Tibial artery (tissue), 4 donors: ENCODE results near the gene OR6N1.

Experiments used
- DNase-seq, 2 donors: peaks; one replicate each; pipeline ENCODE4 v3.0.0-alpha.2; 2019
- H3K27ac ChIP-seq, 2 donors: fragments of 200-600 bp; sonication (generic) in 1 of 2; 1 replicate in 1 of 2; 2 replicates in 1 of 2; pipeline ENCODE4 v1.5.1; 2018 to 2019; ENCODE audit warnings: mild to moderate bottlenecking in 1 of 2
- H3K27me3 ChIP-seq, 2 donors: fragments of 200-600 bp; sonication (generic) in 1 of 2; one replicate each; pipeline versions ENCODE4 v1.5.1 to v1.6.0; 2016 to 2019
- H3K36me3 ChIP-seq, 3 donors: fragments of 200-600 bp; sonication (generic) in 2 of 3; one replicate each; pipeline ENCODE4 v1.5.1; 2016 to 2019; ENCODE audit warnings: mild to moderate bottlenecking in 2 of 3
- H3K4me1 ChIP-seq, 4 donors: fragments of 200-600 bp; sonication (generic) in 2 of 4; 1 replicate in 3 of 4; 2 replicates in 1 of 4; pipeline ENCODE4 v1.5.1; 2016 to 2019
- H3K4me3 ChIP-seq, 2 donors: fragments of 200-600 bp; sonication (generic) in 1 of 2; 1 replicate in 1 of 2; 2 replicates in 1 of 2; pipeline ENCODE4 v1.5.1; 2018 to 2019; ENCODE audit warnings: mild to moderate bottlenecking in 2 of 2
- H3K9me3 ChIP-seq, 3 donors: fragments of 200-600 bp; sonication (generic) in 1 of 3; one replicate each; pipeline ENCODE4 v1.5.1; 2016 to 2019
- CTCF ChIP-seq, 2 experiments: fragments of 200-600 bp in 1 of 2; fragments of 450-650 bp in 1 of 2; IDR thresholded peaks; one replicate each; pipeline ENCODE4 v1.5.1; 2017 to 2019; ENCODE audit warnings: antibody characterized with exemption in 2 of 2, mild to moderate bottlenecking in 1 of 2, moderate library complexity in 1 of 2
- intact Hi-C: fragments of 100-400 bp; cut with DNase I; formaldehyde crosslinking; loops from one replicate; pipeline ENCODE4 v1.15.0; 2023; ENCODE audit warnings: low total_unique reads

Gene OR6N1

GRCh38 chr1:158735848-158736247 lies 36.1 kb downstream of the OR6N1 start:
- H3K36me3 ChIP-seq, result no peaks in the 10 kb centered on the region
- intact Hi-C loops, result no loop called here
- no peak for DNase-seq
- H3K4me1 ChIP-seq, result peaks cover 0 to 8% (median 0%) of the 10 kb centered on the region in 4 donors
- no peaks in the 10 kb centered on the region for H3K27me3 ChIP-seq
- no peak overlapping the region for H3K27ac ChIP-seq
- TF ChIP-seq CTCF (IDR thresholded peaks at IDR 0.05), result no peak
- no peak overlapping the region for H3K4me3 ChIP-seq
- H3K9me3 ChIP-seq, result no peaks in the 10 kb centered on the region

- Histone ChIP-seq H3K36me3 (no peaks in the 10 kb centered on the region), H3K4me3 (no peak overlapping the region), H3K27ac (no peak overlapping the region), H3K27me3 (no peaks in the 10 kb centered on the region), H3K4me1 (peaks cover 0 to 15% (median 0%) of the 10 kb centered on the region in 4 donors), H3K9me3 (no peaks in the 10 kb centered on the region)
- DNase-seq, result no peak
- intact Hi-C loops, result no loop called here
- TF ChIP-seq CTCF (IDR thresholded peaks at IDR 0.05), result no peak
These were observed 39.5 kb downstream of the OR6N1 start for GRCh38 chr1:158732524-158732923.

- peaks cover 0 to 15% (median 0%) of the 10 kb centered on the region in 4 donors for H3K4me1 ChIP-seq
- no peaks in the 10 kb centered on the region for H3K9me3 ChIP-seq
- DNase-seq, result no peak
- H3K36me3 ChIP-seq, result no peaks in the 10 kb centered on the region
- no peak overlapping the region for H3K4me3 ChIP-seq
- H3K27ac ChIP-seq, result no peak overlapping the region
- intact Hi-C loops, result no loop called here
- TF ChIP-seq CTCF (IDR thresholded peaks at IDR 0.05), result no peak
- no peaks in the 10 kb centered on the region for H3K27me3 ChIP-seq
These were observed 40.3 kb downstream of the OR6N1 start for GRCh38 chr1:158731707-158732106.

DNA sequence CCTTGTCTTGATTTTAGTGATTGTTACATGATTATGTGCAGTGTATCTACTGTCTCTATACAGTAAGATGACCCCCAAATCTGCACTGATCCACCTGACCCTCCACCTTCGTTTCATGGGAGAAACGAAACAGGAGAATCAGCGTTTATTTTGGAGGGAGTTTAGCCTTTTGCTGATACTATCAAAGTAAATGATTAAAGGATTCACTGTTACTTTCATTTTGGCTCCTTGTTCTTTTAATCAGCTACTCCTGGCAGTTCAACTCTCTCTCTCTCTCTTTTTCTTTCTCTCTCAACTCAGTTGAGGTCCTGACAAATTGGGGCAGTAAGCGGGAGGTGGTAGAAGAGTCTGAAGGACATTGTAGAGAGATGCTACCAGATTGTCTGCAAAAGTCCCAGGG lies 41.5 kb downstream of the OR6N1 start:
- Histone ChIP-seq H3K4me1 (peaks cover 0 to 11% (median 0%) of the 10 kb centered on the region in 4 donors), H3K9me3 (no peaks in the 10 kb centered on the region), H3K27me3 (no peaks in the 10 kb centered on the region), H3K27ac (no peak overlapping the region), H3K36me3 (no peaks in the 10 kb centered on the region), H3K4me3 (no peak overlapping the region)
- intact Hi-C loops, result no loop called here
- TF ChIP-seq CTCF (IDR thresholded peaks at IDR 0.05), result no peak
- DNase-seq, result no peak

GRCh38 chr1:158728510-158729225 lies 43.3 kb downstream of the OR6N1 start:
- H3K9me3 ChIP-seq, result no peaks in the 10 kb centered on the region
- peaks cover 0 to 11% (median 0%) of the 10 kb centered on the region in 4 donors for H3K4me1 ChIP-seq
- H3K27ac ChIP-seq, result no peak overlapping the region
- no peak overlapping the region for H3K4me3 ChIP-seq
- no peak for DNase-seq
- TF ChIP-seq CTCF (IDR thresholded peaks at IDR 0.05), result no peak
- intact Hi-C loops, result no loop called here
- H3K27me3 ChIP-seq, result no peaks in the 10 kb centered on the region
- H3K36me3 ChIP-seq, result no peaks in the 10 kb centered on the region
